ENCODE measurements around the gene BCAR1. TPM values are rescaled to one million over a fixed set of nuclear protein-coding genes. Genes with fewer than 3 reads are reported as not detected.

The BCAR1 gene
- total and polyA plus RNA-seq, 10 of the 15 experiments (the other 5 are each of a cell fraction or from before 2014, with no cell fraction given) = 0.13 to 14.1 (median 2.8) TPM; not detected in 1

DNA sequence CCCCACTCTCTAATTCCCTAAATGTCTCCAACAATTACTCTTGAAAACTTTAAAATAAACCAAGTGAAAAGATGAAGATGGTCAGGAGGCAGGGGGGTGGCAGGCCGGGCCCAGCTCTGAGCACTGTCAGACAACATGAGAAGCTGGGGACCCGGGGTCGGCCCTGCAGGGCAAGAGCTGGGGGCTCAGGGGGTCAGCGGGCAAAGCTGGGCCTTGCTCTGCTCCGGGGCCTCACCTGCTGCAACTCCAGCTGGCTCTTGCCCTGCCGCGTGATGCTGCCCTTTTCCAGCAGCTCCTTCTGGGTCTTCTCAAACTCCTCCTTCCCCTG, 17.8 kb downstream of the BCAR1 start:
- SMC1A ChIA-PET (ENCODE audit: uncharacterized antibody, unreplicated experiment) = interaction anchor here (0.6 to 3.1 kb wide), 20 partner anchors 11 to 186 kb away, joined by 3 to 42 read pairs (median 4); no protein-coding TSS in a partner anchor
- H3K27ac ChIP-seq (ENCODE audit: control insufficient read depth, insufficient read depth) = no peak overlapping the region
- no peak overlapping the region for H3K4me3 ChIP-seq
- intact Hi-C loops (cut with micrococcal nuclease; ENCODE audit: unreplicated experiment) (loop anchor here (5.0 to 10.0 kb wide), 4 partner anchors 36 to 531 kb away; no protein-coding TSS in a partner anchor), in situ Hi-C loops (cut with MboI) (loop anchor here (5.0 kb wide), 1 partner anchor 154 kb away; no protein-coding TSS in a partner anchor)
- no peaks in the 10 kb centered on the region for H3K4me1 ChIP-seq (ENCODE audit: control insufficient read depth, insufficient read depth, low read length)
- no peak overlapping the region for H3K9ac ChIP-seq (ENCODE audit: control insufficient read depth, insufficient read depth, low read length)
- FAIRE-seq = no peak
- DNase-seq (ENCODE audit: low read depth, low spot score) = no peak
- no peaks in the 10 kb centered on the region; a peak in 1 of 4 replicates for H3K36me3 ChIP-seq (ENCODE audit: control insufficient read depth in 2 of 2, insufficient read depth in 2 of 2, low read length in 1 of 2)
- no peaks in the 10 kb centered on the region for H3K79me2 ChIP-seq (ENCODE audit: control insufficient read depth, insufficient read depth, low read length)
- no peak overlapping the region for H3K4me2 ChIP-seq (ENCODE audit: control insufficient read depth, insufficient read depth)
- TF ChIP-seq CHD2 (IDR thresholded peaks at IDR 0.05; ENCODE audit: borderline replicate concordance, low read depth, low read length) = no peak
- no peak for TF ChIP-seq CHD1 (IDR thresholded peaks at IDR 0.05; ENCODE audit: low read depth, low read length)
- TF ChIP-seq, protein P1, sequence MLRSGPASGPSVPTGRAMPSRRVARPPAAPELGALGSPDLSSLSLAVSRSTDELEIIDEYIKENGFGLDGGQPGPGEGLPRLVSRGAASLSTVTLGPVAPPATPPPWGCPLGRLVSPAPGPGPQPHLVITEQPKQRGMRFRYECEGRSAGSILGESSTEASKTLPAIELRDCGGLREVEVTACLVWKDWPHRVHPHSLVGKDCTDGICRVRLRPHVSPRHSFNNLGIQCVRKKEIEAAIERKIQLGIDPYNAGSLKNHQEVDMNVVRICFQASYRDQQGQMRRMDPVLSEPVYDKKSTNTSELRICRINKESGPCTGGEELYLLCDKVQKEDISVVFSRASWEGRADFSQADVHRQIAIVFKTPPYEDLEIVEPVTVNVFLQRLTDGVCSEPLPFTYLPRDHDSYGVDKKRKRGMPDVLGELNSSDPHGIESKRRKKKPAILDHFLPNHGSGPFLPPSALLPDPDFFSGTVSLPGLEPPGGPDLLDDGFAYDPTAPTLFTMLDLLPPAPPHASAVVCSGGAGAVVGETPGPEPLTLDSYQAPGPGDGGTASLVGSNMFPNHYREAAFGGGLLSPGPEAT (IDR thresholded peaks at IDR 0.05; ENCODE audit: low read depth) = no peak
- TF ChIP-seq MXI1 (IDR thresholded peaks at IDR 0.05; ENCODE audit: low read depth, low read length) = no peak
- TF ChIP-seq ETV6 (conservative IDR thresholded peaks at IDR 0.05 in 1 of 2, IDR thresholded peaks at IDR 0.05 in 1 of 2; ENCODE audit: borderline replicate concordance in 1 of 2, low read depth in 1 of 2) = no peak
- no peak for TF ChIP-seq RBBP5 (conservative IDR thresholded peaks at IDR 0.05)
- TF ChIP-seq NFIC (IDR thresholded peaks at IDR 0.05; ENCODE audit: low read depth, low read length) = no peak
- TF ChIP-seq SUPT20H (IDR thresholded peaks at IDR 0.05; ENCODE audit: borderline replicate concordance, control insufficient read depth, low read depth, low read length) = no peak
- TF ChIP-seq BACH1 (IDR thresholded peaks at IDR 0.05; ENCODE audit: borderline replicate concordance) = no peak
- TF ChIP-seq POU2F2 (IDR thresholded peaks at IDR 0.05; ENCODE audit: borderline replicate concordance, low read depth, low read length) = no peak
- no peak for TF ChIP-seq SREBF2 (IDR thresholded peaks at IDR 0.05; ENCODE audit: low read length)
- TF ChIP-seq, protein P2, sequence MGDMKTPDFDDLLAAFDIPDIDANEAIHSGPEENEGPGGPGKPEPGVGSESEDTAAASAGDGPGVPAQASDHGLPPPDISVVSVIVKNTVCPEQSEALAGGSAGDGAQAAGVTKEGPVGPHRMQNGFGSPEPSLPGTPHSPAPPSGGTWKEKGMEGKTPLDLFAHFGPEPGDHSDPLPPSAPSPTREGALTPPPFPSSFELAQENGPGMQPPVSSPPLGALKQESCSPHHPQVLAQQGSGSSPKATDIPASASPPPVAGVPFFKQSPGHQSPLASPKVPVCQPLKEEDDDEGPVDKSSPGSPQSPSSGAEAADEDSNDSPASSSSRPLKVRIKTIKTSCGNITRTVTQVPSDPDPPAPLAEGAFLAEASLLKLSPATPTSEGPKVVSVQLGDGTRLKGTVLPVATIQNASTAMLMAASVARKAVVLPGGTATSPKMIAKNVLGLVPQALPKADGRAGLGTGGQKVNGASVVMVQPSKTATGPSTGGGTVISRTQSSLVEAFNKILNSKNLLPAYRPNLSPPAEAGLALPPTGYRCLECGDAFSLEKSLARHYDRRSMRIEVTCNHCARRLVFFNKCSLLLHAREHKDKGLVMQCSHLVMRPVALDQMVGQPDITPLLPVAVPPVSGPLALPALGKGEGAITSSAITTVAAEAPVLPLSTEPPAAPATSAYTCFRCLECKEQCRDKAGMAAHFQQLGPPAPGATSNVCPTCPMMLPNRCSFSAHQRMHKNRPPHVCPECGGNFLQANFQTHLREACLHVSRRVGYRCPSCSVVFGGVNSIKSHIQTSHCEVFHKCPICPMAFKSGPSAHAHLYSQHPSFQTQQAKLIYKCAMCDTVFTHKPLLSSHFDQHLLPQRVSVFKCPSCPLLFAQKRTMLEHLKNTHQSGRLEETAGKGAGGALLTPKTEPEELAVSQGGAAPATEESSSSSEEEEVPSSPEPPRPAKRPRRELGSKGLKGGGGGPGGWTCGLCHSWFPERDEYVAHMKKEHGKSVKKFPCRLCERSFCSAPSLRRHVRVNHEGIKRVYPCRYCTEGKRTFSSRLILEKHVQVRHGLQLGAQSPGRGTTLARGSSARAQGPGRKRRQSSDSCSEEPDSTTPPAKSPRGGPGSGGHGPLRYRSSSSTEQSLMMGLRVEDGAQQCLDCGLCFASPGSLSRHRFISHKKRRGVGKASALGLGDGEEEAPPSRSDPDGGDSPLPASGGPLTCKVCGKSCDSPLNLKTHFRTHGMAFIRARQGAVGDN (IDR thresholded peaks at IDR 0.05) = no peak
- TF ChIP-seq ZZZ3 (IDR thresholded peaks at IDR 0.05; ENCODE audit: control insufficient read depth, insufficient read length, low read depth) = no peak
- no peak for TF ChIP-seq CEBPB (IDR thresholded peaks at IDR 0.05; ENCODE audit: borderline replicate concordance in 1 of 2, low read depth in 2 of 2, low read length in 2 of 2)
- TF ChIP-seq HDAC2 (IDR thresholded peaks at IDR 0.05) = no peak
- WGBS (ENCODE audit: insufficient coverage, insufficient replicate concordance, low lambda C conversion rate, missing lambda C conversion rate) = 48% methylated on average over 7 of the region's 7 CpGs
- no TSS peak for BruUV-seq (replicated peaks)
- POLR2A ChIA-PET = interaction anchor here (1.0 kb wide), 1 partner anchor 152 kb away, joined by 4 read pairs; no protein-coding TSS in a partner anchor
- H3K9me3 ChIP-seq (replicated peaks; ENCODE audit: control insufficient read depth, insufficient read depth, low read length) = no peaks in the 10 kb centered on the region
- H3K27me3 ChIP-seq (replicated peaks in 1 of 2; ENCODE audit: control insufficient read depth in 2 of 2, insufficient read depth in 2 of 2, low read length in 1 of 2) = no peaks in the 10 kb centered on the region
- CTCF ChIA-PET = interaction anchor here (0.5 to 10.6 kb wide), 39 partner anchors 9 to 1100 kb away, joined by 3 to 243 read pairs (median 6); partner anchors contain the start of gene BCAR1
- H2AFZ ChIP-seq (ENCODE audit: control insufficient read depth, low read depth, low read length) = no peak overlapping the region
- ATAC-seq = no peak
- no peaks in the 10 kb centered on the region for H4K20me1 ChIP-seq (ENCODE audit: control insufficient read depth, insufficient read depth)
- RAD21 ChIA-PET (ENCODE audit: unreplicated experiment) = interaction anchor here (0.6 to 7.9 kb wide), 17 partner anchors 12 to 235 kb away, joined by 3 to 150 read pairs (median 4); partner anchors contain the start of gene ZNRF1
